GM19239 (cell line): ENCODE measurements around the gene QSOX2.
A peak's percentile ranks its signal among the peaks of the same experiment; 100 is the strongest.

Experiments
- DNase-seq: peaks from one replicate; pipeline ENCODE4 v3.0.0; 2011; ENCODE audit warnings: low spot score; ENCODE audit not compliant: insufficient read length
- FAIRE-seq: peaks from 2 replicates; lab custom pipeline; 2011; peaks lifted over from hg19 to GRCh38; lab: Jason Lieb, UNC

QSOX2 gene

GRCh38 chr9:136254381-136255165, 9.0 kb upstream of the QSOX2 start:
- no peak for FAIRE-seq

GRCh38 chr9:136253246-136254130, 7.9 kb upstream of the QSOX2 start:
- no peak for DNase-seq
- no peak for FAIRE-seq

More at GRCh38 chr9:136254381-136255165, 9.0 kb upstream of the QSOX2 start:
- DNase-seq: no peak

- DNase-seq (no peak), FAIRE-seq (no peak)
These were observed 7.2 kb upstream of the QSOX2 start for GRCh38 chr9:136252846-136253245.

GRCh38 chr9:136252281-136252680, 6.7 kb upstream of the QSOX2 start:
- DNase-seq (no peak), FAIRE-seq (no peak)

- FAIRE-seq (no peak), DNase-seq (no peak)
These were observed 5.9 kb upstream of the QSOX2 start for GRCh38 chr9:136251264-136252115.

GRCh38 chr9:136250676-136251075, 5.1 kb upstream of the QSOX2 start:
- FAIRE-seq (no peak), DNase-seq (no peak)

- no peak for FAIRE-seq
- DNase-seq: no peak
These were observed 4.4 kb upstream of the QSOX2 start for GRCh38 chr9:136249877-136250559.

GRCh38 chr9:136248951-136249876, 3.6 kb upstream of the QSOX2 start:
- FAIRE-seq (no peak), DNase-seq (no peak)

GRCh38 chr9:136247947-136248637, 2.5 kb upstream of the QSOX2 start:
- FAIRE-seq (no peak), DNase-seq (no peak)

- FAIRE-seq: no peak
- no peak for DNase-seq
These were observed 1.9 kb upstream of the QSOX2 start for GRCh38 chr9:136247551-136247916.

- FAIRE-seq: no peak
- DNase-seq: no peak
These were observed 1.4 kb upstream of the QSOX2 start for GRCh38 chr9:136246849-136247550.

- FAIRE-seq (no peak), DNase-seq (no peak)
These were observed 718 bp downstream of the QSOX2 start for GRCh38 chr9:136244969-136245218.

GRCh38 chr9:136244122-136244968, 1.3 kb downstream of the QSOX2 start:
- DNase-seq (peak; percentile 76), FAIRE-seq (peak; percentile 97)

- no peak for FAIRE-seq
- no peak for DNase-seq
These were observed 2.0 kb downstream of the QSOX2 start for GRCh38 chr9:136243631-136244030.

GRCh38 chr9:136242918-136243525, 2.6 kb downstream of the QSOX2 start:
- DNase-seq (no peak), FAIRE-seq (no peak)

- FAIRE-seq (no peak), DNase-seq (no peak)
These were observed 3.4 kb downstream of the QSOX2 start for GRCh38 chr9:136242248-136242647.

GRCh38 chr9:136241542-136241941, 4.1 kb downstream of the QSOX2 start:
- DNase-seq (no peak), FAIRE-seq (no peak)
